Upper lobe of right lung (tissue), 1 donor: ENCODE measurements around the gene PRR23E. TPM values are rescaled to one million over a fixed set of nuclear protein-coding genes. Genes with fewer than 3 reads are reported as not detected.

ENCODE experiments used
- ATAC-seq: fragments of 200-7000 bp; cut with Tn5 transposase; one replicate; pipeline ENCODE4 v1.9.1; 2020; ENCODE audit warnings: mild to moderate bottlenecking, moderate library complexity
- DNase-seq: peaks from one replicate; pipeline ENCODE4 v3.0.0-alpha.2; 2020
- H3K27ac ChIP-seq: fragments of 200-600 bp; one replicate; pipeline ENCODE4 v1.8.0; 2022
- H3K27me3 ChIP-seq: fragments of 200-600 bp; one replicate; pipeline ENCODE4 v1.8.0; 2022; ENCODE audit warnings: mild to moderate bottlenecking
- H3K36me3 ChIP-seq: fragments of 200-600 bp; one replicate; pipeline ENCODE4 v1.8.0; 2022
- H3K4me1 ChIP-seq: fragments of 200-600 bp; one replicate; pipeline ENCODE4 v1.8.0; 2022
- H3K4me3 ChIP-seq: fragments of 200-600 bp; one replicate; pipeline ENCODE4 v1.8.0; 2022; ENCODE audit warnings: mild to moderate bottlenecking
- H3K9me3 ChIP-seq: fragments of 200-600 bp; one replicate; pipeline ENCODE4 v1.8.0; 2022
- intact Hi-C: fragments of 100-400 bp; cut with DNase I; formaldehyde crosslinking; loops from one replicate; pipeline ENCODE4 v1.11.0; 2022
- total RNA-seq: library from RNA; stranded (reverse); fragmentation: NEBNext Ultra II Directional; extraction: Animal tissue kit (Norgen Biotek cat#: 25700); gene quantifications from one replicate; pipeline ENCODE4 v1.2.1, GENCODE V29; 2021
- TF ChIP-seq, protein P1 (sequence below): fragments of 200-600 bp; IDR thresholded peaks from one replicate; pipeline ENCODE4 v1.8.0; 2022; ENCODE audit warnings: antibody characterized with exemption
- donor health status: DM: no; HTN: yes; CAD: no; lungs with severe emphysema.

Gene PRR23E
- total RNA-seq, 1 donor from 2014 or later: not detected

DNA sequence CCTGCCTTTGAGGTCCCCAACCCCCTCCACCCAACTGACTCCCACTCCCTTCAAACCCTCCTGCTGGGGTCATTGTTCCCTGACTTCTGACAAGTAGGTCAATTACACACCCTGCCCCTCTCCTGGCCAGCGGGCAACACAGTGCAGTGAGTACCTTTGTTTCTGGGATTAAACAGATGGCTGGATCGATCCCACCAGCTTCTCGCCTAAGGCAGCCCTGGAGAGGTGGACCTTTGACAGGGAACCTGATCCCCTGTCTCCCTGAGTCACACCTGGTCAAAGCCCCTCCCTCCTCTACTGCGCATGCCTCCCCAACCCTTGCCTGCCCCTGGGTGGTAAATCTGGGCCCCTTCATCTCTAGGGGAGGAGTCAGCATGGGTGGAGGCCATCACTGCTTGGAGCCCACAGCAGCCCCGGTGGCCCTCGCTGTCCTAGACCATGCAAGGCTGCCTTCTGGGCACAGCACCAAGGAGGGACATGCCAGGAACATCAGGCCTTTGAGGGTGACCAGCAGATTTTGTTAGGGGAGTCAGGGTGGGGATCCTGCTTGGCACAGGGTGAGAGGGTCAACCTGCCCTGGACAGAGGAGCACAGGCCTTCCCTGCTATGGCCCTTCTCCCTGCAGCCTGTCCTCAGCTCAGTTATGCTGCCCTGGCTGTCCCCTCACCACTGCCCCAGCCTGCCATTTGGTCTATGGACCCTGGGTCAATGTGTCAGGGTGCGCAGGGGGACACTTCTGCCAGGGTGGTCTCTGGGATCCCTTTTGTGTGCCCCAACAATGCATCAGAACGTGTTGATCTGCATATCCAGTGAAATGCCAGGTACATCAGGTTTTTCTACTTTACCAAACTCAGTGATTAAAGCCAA lies 9.8 kb upstream of the PRR23E start:
- intact Hi-C loops: no loop called here
- Histone ChIP-seq H3K36me3 (no peaks in the 10 kb centered on the region), H3K9me3 (no peaks in the 10 kb centered on the region), H3K27me3 (no peaks in the 10 kb centered on the region), H3K4me3 (no peak overlapping the region), H3K27ac (no peak overlapping the region), H3K4me1 (no peaks in the 10 kb centered on the region)
- ATAC-seq (peak; percentile 30), DNase-seq (peak; percentile 52)
- TF ChIP-seq, protein P1, sequence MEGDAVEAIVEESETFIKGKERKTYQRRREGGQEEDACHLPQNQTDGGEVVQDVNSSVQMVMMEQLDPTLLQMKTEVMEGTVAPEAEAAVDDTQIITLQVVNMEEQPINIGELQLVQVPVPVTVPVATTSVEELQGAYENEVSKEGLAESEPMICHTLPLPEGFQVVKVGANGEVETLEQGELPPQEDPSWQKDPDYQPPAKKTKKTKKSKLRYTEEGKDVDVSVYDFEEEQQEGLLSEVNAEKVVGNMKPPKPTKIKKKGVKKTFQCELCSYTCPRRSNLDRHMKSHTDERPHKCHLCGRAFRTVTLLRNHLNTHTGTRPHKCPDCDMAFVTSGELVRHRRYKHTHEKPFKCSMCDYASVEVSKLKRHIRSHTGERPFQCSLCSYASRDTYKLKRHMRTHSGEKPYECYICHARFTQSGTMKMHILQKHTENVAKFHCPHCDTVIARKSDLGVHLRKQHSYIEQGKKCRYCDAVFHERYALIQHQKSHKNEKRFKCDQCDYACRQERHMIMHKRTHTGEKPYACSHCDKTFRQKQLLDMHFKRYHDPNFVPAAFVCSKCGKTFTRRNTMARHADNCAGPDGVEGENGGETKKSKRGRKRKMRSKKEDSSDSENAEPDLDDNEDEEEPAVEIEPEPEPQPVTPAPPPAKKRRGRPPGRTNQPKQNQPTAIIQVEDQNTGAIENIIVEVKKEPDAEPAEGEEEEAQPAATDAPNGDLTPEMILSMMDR: no peak

DNA sequence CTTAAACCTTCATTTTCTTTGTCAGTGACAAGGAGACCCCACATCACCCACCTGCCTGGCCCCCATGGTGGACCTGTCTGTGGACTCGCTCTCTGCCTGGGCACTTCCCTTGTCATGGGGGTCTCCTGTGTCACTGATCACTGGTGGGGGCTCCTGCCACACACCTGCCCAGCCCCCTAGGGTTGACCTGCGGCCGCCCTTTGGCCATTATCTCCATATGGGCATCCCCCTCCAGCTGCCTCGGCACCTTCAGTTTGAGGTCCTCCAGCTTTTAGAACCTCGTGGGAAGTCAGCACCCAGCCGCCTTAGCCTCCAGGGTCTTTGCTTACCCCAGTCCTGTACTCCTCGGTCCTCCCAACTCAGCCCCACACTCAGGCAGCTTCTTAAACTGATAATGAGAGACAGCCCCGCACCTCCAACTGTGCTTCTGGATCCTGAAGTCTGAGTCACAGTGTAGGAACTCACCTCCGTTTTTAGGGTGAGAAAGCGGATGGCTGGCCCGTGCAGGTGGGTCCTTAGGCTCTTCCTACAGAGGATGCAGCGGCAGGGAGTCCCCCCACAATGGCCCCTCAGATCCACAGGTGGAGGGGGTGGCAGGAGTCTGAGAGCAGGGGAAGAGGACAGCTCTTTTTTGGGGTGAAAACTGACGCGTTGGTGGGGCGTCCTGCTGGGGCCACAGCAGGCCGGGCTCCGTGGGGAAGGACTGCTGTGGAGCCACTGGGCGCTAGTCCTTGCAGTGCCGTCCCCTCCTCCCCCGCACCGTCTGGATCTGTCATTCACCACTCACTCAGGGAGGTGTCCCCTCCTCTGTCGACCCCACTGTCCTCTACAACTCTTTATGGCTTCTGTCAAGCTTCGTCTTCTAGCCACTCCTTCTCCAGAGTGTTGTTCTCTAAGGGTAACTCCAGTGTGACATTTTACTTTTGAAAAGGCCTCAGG lies 8.7 kb upstream of the PRR23E start:
- no peaks in the 10 kb centered on the region for H3K27me3 ChIP-seq
- no peak overlapping the region for H3K4me3 ChIP-seq
- DNase-seq (peak; percentile 56), ATAC-seq (no peak)
- no peaks in the 10 kb centered on the region for H3K9me3 ChIP-seq
- no peak overlapping the region for H3K27ac ChIP-seq
- TF ChIP-seq, protein P1: no peak
- H3K36me3 ChIP-seq: no peaks in the 10 kb centered on the region
- no peaks in the 10 kb centered on the region for H3K4me1 ChIP-seq
- intact Hi-C loops: no loop called here

DNA sequence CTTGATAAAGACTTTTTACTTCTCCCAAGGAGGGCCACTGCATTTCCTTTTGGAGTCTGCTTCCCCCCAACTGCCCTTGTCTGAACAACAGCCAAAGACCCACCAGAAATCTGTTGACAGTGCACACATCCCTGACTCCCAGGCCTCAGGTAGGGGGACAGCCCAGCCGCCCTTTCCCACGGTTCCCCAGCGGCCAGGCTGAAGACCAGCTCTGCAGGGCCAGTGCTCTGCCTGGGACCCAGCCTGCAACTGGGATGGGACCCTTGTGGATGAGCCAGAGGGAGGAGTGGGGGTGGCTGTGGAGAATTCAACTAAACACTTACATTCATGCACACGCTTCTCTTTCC lies 8.1 kb upstream of the PRR23E start:
- Histone ChIP-seq H3K27me3 (no peaks in the 10 kb centered on the region), H3K36me3 (no peaks in the 10 kb centered on the region), H3K4me1 (no peaks in the 10 kb centered on the region), H3K27ac (no peak overlapping the region), H3K9me3 (no peaks in the 10 kb centered on the region), H3K4me3 (no peak overlapping the region)
- ATAC-seq (no peak), DNase-seq (peak; percentile 40)
- TF ChIP-seq, protein P1: no peak
- intact Hi-C loops: no loop called here

DNA sequence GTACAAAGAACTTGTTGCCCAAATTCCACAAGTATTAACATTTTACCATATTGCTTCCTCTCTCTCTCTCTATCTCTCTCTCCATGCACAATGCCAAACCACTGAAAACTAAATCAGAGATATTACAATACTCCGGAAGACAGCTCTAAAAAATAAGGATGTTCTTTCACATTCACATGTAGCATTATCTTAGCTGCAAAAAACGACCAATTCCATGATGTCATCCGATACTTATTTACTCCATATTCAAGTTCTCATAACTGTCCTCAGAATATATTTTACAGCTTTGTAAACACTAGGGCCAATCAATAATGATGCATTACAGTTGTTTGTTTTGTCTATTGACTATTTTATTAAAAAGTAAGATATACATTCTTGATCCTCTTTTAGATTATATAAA lies 7.7 kb upstream of the PRR23E start:
- no peak overlapping the region for H3K4me3 ChIP-seq
- H3K4me1 ChIP-seq: no peaks in the 10 kb centered on the region
- no peaks in the 10 kb centered on the region for H3K9me3 ChIP-seq
- TF ChIP-seq, protein P1: no peak
- no peaks in the 10 kb centered on the region for H3K27me3 ChIP-seq
- ATAC-seq: no peak
- intact Hi-C loops: no loop called here
- H3K36me3 ChIP-seq: no peaks in the 10 kb centered on the region
- no peak overlapping the region for H3K27ac ChIP-seq
- DNase-seq: no peak

DNA sequence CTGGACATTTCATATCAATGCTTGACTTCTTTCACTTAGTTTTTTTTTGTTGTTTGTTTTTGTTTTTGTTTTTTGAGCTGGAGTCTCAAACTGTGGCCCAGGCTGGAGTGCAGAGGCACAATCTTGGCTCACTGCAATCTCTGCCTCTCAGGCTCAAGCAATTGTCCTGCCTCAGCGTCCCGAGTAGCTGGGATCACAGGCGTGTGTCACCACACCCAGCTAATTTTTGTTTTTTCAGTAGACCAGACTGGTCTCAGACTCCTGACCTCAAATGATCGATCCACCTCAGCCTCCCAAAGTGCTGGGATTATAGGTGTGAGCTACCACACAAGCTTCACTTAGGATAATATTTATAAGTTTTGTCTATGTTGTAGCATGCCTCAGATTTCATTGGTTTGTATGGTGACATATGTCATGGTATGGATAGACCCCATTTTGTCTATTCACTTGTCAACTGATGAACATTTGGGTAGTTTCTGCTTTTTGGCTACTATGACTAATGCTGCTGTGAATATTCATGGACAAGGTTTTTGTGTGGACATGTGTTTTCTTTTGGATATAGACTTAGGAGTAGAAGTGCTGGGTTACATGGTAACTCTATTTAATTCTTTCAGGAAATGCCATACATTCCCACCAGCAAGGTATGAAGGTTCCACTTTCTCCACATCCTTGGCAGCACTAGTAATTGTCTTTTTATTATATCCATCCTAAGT lies 6.8 kb upstream of the PRR23E start:
- intact Hi-C loops: no loop called here
- Histone ChIP-seq H3K27me3 (no peaks in the 10 kb centered on the region), H3K36me3 (no peaks in the 10 kb centered on the region), H3K27ac (no peak overlapping the region), H3K4me1 (no peaks in the 10 kb centered on the region), H3K4me3 (no peak overlapping the region), H3K9me3 (peaks cover 7% of the 10 kb centered on the region)
- ATAC-seq (no peak), DNase-seq (no peak)
- TF ChIP-seq, protein P1: no peak
